ENCODE results near the gene INHBB. TPM values are rescaled to one million over a fixed set of nuclear protein-coding genes. Genes with fewer than 3 reads are reported as not detected.

Gene INHBB
- total RNA-seq, 1 experiment from 2014 or later: 0.27 TPM

DNA sequence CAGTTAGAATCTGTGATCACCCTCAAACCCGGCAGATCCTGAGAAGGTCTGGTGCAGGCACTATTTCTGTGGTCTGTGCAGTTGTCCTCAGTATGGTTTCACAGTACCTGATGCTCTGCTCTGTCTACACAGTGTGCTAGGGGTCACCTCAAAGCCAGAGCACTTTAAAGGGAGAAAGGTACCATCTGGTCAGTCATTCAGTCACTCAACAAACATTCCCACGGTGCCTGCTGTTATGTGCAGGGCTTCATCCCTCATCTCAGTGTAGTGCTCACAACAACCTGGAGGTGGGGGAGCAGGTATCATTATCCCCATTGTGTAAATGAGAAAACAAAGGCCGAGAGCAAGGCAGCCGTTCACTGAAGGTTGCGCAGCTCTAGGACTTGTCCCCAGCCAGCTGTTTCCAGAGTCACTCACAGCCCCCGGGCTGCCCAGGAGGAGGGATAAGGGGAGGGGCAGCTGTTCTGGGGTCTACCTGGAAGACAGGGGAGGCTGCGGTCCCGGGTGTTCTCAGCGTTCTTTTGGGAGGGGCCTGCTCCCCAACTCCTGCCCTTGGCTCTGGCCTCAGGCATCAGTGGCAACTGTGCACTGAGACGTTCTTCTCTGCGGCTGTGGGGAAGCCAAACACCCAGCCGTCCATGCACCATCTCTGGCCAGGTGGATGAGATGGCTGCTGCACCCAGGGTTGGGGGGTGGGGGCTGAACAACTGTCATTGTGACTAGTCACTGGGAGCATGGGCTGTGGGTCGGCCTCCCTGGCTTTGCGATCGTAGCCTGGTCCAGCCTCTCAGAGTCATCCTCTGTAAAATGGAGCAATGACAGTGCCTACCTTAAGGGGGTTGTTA, 9.2 kb downstream of the INHBB start:
- H3K79me2 ChIP-seq (ENCODE audit: insufficient read depth, low read length): no peaks in the 10 kb centered on the region
- no peaks in the 10 kb centered on the region for H3K9me3 ChIP-seq (ENCODE audit: control insufficient read depth in 1 of 2, insufficient read depth in 1 of 2, low read depth in 1 of 2, low read length in 2 of 2)
- no peak for ATAC-seq
- no peak overlapping the region for H2AFZ ChIP-seq (ENCODE audit: low read depth, low read length, poor library complexity, severe bottlenecking)
- H3K9ac ChIP-seq (ENCODE audit: low read length): no peak overlapping the region
- TF ChIP-seq JUND (IDR thresholded peaks at IDR 0.05): no peak
- TF ChIP-seq, protein P1, sequence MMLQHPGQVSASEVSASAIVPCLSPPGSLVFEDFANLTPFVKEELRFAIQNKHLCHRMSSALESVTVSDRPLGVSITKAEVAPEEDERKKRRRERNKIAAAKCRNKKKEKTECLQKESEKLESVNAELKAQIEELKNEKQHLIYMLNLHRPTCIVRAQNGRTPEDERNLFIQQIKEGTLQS (IDR thresholded peaks at IDR 0.05): no peak
- TF ChIP-seq ZNF274 (IDR thresholded peaks at IDR 0.05; ENCODE audit: low read depth, low read length): no peak
- no peak for TF ChIP-seq EZH2phosphoT487 (IDR thresholded peaks at IDR 0.05; ENCODE audit: borderline replicate concordance)
- TF ChIP-seq, protein P2, sequence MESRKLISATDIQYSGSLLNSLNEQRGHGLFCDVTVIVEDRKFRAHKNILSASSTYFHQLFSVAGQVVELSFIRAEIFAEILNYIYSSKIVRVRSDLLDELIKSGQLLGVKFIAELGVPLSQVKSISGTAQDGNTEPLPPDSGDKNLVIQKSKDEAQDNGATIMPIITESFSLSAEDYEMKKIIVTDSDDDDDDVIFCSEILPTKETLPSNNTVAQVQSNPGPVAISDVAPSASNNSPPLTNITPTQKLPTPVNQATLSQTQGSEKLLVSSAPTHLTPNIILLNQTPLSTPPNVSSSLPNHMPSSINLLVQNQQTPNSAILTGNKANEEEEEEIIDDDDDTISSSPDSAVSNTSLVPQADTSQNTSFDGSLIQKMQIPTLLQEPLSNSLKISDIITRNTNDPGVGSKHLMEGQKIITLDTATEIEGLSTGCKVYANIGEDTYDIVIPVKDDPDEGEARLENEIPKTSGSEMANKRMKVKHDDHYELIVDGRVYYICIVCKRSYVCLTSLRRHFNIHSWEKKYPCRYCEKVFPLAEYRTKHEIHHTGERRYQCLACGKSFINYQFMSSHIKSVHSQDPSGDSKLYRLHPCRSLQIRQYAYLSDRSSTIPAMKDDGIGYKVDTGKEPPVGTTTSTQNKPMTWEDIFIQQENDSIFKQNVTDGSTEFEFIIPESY (IDR thresholded peaks at IDR 0.05; ENCODE audit: extremely low read depth, insufficient replicate concordance, low read length): no peak
- no peak for TF ChIP-seq ZFX (IDR thresholded peaks at IDR 0.05)
- TF ChIP-seq CBX3 (IDR thresholded peaks at IDR 0.05; ENCODE audit: low read depth): no peak
- TF ChIP-seq YY1 (IDR thresholded peaks at IDR 0.05; ENCODE audit: extremely low read depth, insufficient replicate concordance, low read depth, low read length): no peak
- no peak for TF ChIP-seq EGR1 (IDR thresholded peaks at IDR 0.05; ENCODE audit: low read depth)
- TF ChIP-seq RAD21 (IDR thresholded peaks at IDR 0.05; ENCODE audit: low read depth): no peak
- TF ChIP-seq FOSL1 (IDR thresholded peaks at IDR 0.05; ENCODE audit: low read depth): no peak
- no peak for TF ChIP-seq TCF7L2 (IDR thresholded peaks at IDR 0.05; ENCODE audit: borderline replicate concordance, extremely low read depth, insufficient read depth, insufficient read length)
- no peak for TF ChIP-seq MAX (IDR thresholded peaks at IDR 0.05)
- TF ChIP-seq POLR2A (IDR thresholded peaks at IDR 0.05; ENCODE audit: borderline replicate concordance, extremely low read depth, insufficient read depth, insufficient read length): no peak
- TF ChIP-seq CEBPB (IDR thresholded peaks at IDR 0.05; ENCODE audit: low read depth): no peak
- TF ChIP-seq SRF (IDR thresholded peaks at IDR 0.05; ENCODE audit: low read depth): no peak
- TF ChIP-seq ELF1 (IDR thresholded peaks at IDR 0.05; ENCODE audit: borderline replicate concordance, low read depth): no peak
- no peak for TF ChIP-seq SIN3A (IDR thresholded peaks at IDR 0.05; ENCODE audit: low read depth)
- no peak for TF ChIP-seq POLR2AphosphoS5 (IDR thresholded peaks at IDR 0.05; ENCODE audit: low read depth, low read length)
- ChIA-PET POLR2A (no interaction called here), RAD21 (ENCODE audit: low non-redundant PET in 1 of 2, low total read pairs in 2 of 2, uncharacterized antibody in 2 of 2, unreplicated experiment in 2 of 2) (no interaction called here), CTCF (interaction anchor here (1.4 kb wide), 1 partner anchor 12 kb away, joined by 5 read pairs; no protein-coding TSS in a partner anchor)
- no peak for DNase-seq (ENCODE audit: low read depth, low spot score)
- H3K9me2 ChIP-seq (ENCODE audit: insufficient read depth): no peaks in the 10 kb centered on the region
- H3K4me1 ChIP-seq (ENCODE audit: control insufficient read depth in 1 of 2, insufficient read depth in 2 of 2, low read length in 2 of 2): no peaks in the 10 kb centered on the region; a peak in 1 of 4 replicates
- H3K4me2 ChIP-seq (ENCODE audit: low read length): no peak overlapping the region
- no peaks in the 10 kb centered on the region for H4K20me1 ChIP-seq (ENCODE audit: insufficient read depth)
- BruUV-seq (replicated peaks): no TSS peak
- H3K27ac ChIP-seq (ENCODE audit: low read depth, low read length): no peak overlapping the region
- H3K36me3 ChIP-seq (ENCODE audit: control insufficient read depth in 1 of 2, insufficient read depth in 2 of 2, low read length in 2 of 2): no peaks in the 10 kb centered on the region
- intact Hi-C loops (cut with micrococcal nuclease): no loop called here
- H3K27me3 ChIP-seq (ENCODE audit: insufficient read depth, low read length): no peaks in the 10 kb centered on the region
- no peak overlapping the region for H3K4me3 ChIP-seq (replicated peaks in 1 of 2; ENCODE audit: low read depth in 1 of 2, low read length in 2 of 2)

Data from HCT116 (cell line).